GM23338 (cell line): ENCODE results near the gene GLB1L. TPM values are rescaled to one million over a fixed set of nuclear protein-coding genes. Genes with fewer than 3 reads are reported as not detected.

Experiments
- NANOG ChIP-seq: IDR thresholded peaks from 2 replicates; pipeline ENCODE4 v1.6.1; 2016; ENCODE audit warnings: antibody characterized with exemption, borderline replicate concordance
- REST ChIP-seq: IDR thresholded peaks from one replicate; pipeline ENCODE4 v1.6.1; 2018; ENCODE audit warnings: antibody characterized with exemption; ENCODE audit not compliant: unreplicated experiment
- STAT1 ChIP-seq: IDR thresholded peaks from one replicate; pipeline ENCODE4 v1.6.1; 2016; ENCODE audit warnings: antibody characterized with exemption; ENCODE audit not compliant: unreplicated experiment
- ZNF462 ChIP-seq: fragments of 250-450 bp; sonication (Bioruptor Pico); IDR thresholded peaks from 2 replicates; pipeline ENCODE4 v1.5.0; 2020; ENCODE audit warnings: mild to moderate bottlenecking, moderate library complexity
- polyA plus RNA-seq: library from polyadenylated mRNA; unstranded; fragments of >200 nt; fragmentation: Nextera tagmentation; extraction: Ambion mirVana; gene quantifications from 2 replicates; pipeline ENCODE4 v1.2.1, GENCODE V29; 2016
- total RNA-seq: library from RNA; depleted of rRNA; stranded (reverse); fragments of >200 nt; shearing (Covaris generic); gene quantifications from 2 replicates; pipeline ENCODE4 v1.2.3, GENCODE V29; 2014

The GLB1L gene
- total and polyA plus RNA-seq, 2 experiments from 2014 or later: 1.7 to 5.4 TPM

- TF ChIP-seq ZNF462 (CRISPR knock-in tag) (no peak), STAT1 (no peak), REST (no peak), NANOG (no peak)
Measured at GRCh38 chr2:219290381-219291171, 45.3 kb upstream of the GLB1L start (continued).
